ENCODE measurements around the gene MMP20. TPM values are rescaled to one million over a fixed set of nuclear protein-coding genes. Genes with fewer than 3 reads are reported as not detected.

The MMP20 gene
- total RNA-seq, 1 experiment from 2014 or later: not detected

DNA sequence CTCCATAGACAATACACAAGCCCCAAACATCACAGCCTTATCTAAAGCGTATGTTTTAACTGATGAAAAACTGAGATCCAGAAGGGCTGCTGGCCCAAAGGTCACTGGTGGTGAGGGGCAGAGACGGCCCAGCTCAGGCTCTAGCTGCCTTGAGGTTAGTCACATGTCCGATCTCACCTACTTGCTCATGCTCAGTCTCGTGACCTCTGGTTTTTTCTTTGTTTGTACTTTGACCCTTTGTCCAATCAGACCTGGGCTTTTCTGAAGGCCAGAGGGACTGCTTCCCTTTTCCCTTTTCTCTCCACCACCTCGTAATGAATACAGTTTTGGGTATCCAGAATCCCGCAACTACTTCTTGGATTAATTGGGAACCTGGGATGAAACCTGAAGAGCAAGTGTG lies 28.6 kb downstream of the MMP20 start:
- Histone ChIP-seq H3K9me3 (replicated peaks) (no peaks in the 10 kb centered on the region), H3K4me1 (replicated peaks) (peaks cover 26% of the 10 kb centered on the region), H3K27me3 (replicated peaks) (no peaks in the 10 kb centered on the region), H3K36me3 (no peaks in the 10 kb centered on the region), H3K27ac (no peak overlapping the region), H3K4me3 (no peak overlapping the region)
- DNase-seq (ENCODE audit: low read depth in 1 of 2, low spot score in 2 of 2): no peak

DNA sequence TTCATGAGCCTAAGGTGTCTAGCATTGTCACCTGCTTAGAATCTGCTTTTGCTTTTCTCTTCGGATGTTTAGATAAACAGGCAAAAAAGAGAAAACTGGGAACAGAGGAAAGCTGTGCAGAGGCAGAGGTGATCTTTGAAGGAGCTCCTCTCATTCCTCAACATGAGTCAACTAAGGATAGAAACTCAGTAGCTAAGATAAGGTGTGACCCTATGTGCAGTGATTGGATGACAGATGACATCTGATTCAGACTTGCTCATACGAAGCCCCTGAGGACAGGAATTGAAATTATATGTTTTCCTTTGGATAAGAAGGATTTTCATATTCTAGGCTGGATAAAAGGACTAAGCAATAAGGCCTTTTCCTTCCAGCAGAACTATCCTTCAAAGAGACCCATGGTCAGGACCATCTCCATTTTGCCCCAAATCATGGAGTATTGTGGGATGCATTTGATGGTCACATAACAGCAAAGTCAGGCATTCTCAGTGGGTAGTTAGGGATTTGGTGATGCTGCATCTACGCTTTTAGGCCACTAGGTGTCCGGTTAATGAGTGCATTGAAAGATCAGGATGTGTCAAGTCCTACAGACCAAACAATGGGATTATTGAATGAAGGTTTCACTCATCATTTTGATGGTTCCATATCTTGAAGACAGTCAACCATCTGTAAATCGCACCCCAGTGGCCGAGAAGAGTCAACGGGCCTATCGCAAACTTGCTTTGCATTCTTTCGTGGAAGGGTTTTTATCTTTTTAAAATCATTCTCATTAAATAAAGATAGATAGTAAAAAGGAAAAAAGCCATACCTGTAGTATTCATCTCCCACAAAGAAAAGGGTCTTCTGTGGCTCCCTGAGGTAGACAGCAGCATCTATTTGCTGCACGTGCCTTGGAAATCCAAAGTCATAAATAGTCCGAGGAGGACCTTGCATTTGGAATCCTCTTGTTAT lies 32.2 kb downstream of the MMP20 start:
- Histone ChIP-seq H3K36me3 (no peaks in the 10 kb centered on the region), H3K4me3 (no peak overlapping the region), H3K27ac (no peak overlapping the region), H3K4me1 (replicated peaks) (no peaks in the 10 kb centered on the region), H3K9me3 (replicated peaks) (no peaks in the 10 kb centered on the region), H3K27me3 (replicated peaks) (no peaks in the 10 kb centered on the region)
- no peak for DNase-seq (ENCODE audit: low read depth in 1 of 2, low spot score in 2 of 2)

GRCh38 chr11:102592131-102592530 lies 33.0 kb downstream of the MMP20 start:
- no peaks in the 10 kb centered on the region for H3K4me1 ChIP-seq (replicated peaks)
- no peaks in the 10 kb centered on the region for H3K36me3 ChIP-seq
- no peak overlapping the region for H3K4me3 ChIP-seq
- H3K27ac ChIP-seq: no peak overlapping the region
- no peaks in the 10 kb centered on the region for H3K9me3 ChIP-seq (replicated peaks)
- DNase-seq (ENCODE audit: low read depth in 1 of 2, low spot score in 2 of 2): no peak
- H3K27me3 ChIP-seq (replicated peaks): no peaks in the 10 kb centered on the region

DNA sequence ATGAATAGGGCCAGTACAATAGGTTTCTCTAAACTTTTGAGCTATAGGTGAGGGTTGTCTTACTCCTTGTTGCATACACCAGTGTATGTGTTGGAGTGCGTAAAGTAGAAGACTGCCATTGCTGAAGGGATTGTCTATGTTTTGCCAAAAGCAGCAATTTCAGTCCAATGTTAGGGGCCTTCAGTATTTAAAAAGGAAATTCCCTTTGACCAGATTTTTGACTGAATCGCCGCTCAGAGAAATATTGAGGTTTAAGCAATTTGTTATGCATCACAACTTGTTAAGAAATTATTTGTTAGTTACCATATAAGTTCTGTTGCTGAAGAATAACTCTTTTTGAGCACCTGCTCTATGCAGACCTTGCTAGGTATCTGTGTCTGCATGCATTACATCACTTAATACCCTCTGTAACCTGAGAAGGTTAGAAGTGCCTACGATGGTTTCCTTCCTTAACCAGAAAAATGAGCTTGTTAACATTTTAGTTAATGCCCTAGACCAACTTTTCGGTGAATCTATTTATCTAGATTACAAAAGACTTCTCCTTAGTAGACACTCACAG lies 33.9 kb downstream of the MMP20 start:
- Histone ChIP-seq H3K9me3 (replicated peaks) (no peaks in the 10 kb centered on the region), H3K4me1 (replicated peaks) (no peaks in the 10 kb centered on the region), H3K27me3 (replicated peaks) (no peaks in the 10 kb centered on the region), H3K27ac (no peak overlapping the region), H3K36me3 (no peaks in the 10 kb centered on the region), H3K4me3 (no peak overlapping the region)
- DNase-seq (ENCODE audit: low read depth in 1 of 2, low spot score in 2 of 2): no peak

DNA sequence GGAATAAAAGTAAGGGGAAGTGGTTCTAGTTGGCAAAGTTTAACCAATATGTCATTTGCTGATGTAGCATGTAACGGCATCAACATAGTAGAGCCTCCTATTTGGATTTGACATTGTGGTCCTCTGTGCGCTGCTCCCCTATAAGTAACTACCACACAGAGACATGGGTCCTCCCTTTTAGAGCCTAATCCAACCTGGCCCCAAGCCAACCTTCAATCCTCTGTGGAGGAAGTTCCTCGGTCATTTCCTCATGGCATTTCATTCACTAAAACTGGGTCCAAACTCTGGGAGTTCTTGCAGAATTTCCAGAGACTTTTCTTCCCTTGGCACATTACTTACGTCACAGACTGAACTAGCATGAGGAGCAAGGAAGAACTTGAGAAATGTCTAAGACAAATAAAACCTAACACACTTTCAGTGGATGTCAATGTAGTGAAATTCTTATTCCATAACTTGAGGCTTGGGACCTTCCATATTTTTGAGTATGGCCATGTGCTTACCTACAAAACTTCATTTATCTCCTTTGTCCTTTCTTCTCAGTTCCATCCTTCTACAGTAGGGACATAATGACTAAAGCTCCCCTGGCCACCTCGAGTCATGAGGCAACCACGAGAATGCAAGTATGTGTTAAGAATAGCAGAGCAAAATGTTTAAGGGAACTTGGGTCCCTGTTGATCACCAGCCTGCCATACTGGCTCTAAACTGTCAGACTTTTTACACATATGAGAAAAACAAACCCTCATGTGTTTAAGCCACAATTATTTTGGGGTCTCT lies 34.7 kb downstream of the MMP20 start:
- no peak for DNase-seq (ENCODE audit: low read depth in 1 of 2, low spot score in 2 of 2)

DNA sequence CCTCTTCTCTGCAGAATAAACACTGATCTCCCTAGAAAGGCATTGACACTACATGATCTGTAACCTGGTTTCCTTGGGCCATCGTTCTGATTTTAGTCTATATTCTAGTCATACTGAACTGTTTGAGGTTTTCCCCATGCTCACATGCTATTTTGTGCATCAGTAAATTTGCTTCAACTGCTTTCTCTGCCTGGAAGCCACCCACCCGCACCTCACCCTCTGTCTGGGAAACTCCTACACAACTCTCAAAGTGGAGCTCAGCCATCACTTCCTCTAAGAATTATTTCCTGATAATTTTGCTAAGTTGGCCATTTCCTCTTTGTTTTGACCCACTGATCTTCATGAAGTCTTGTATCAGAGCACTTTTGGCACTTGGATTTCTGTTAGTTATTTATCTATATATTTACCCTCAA lies 36.1 kb downstream of the MMP20 start:
- no peaks in the 10 kb centered on the region for H3K27me3 ChIP-seq (replicated peaks)
- no peak overlapping the region for H3K4me3 ChIP-seq
- H3K4me1 ChIP-seq (replicated peaks): no peaks in the 10 kb centered on the region
- DNase-seq (ENCODE audit: low read depth in 1 of 2, low spot score in 2 of 2): no peak
- H3K36me3 ChIP-seq: no peaks in the 10 kb centered on the region
- no peak overlapping the region for H3K27ac ChIP-seq
- no peaks in the 10 kb centered on the region for H3K9me3 ChIP-seq (replicated peaks)

More for the DNA sequence above, 34.7 kb downstream of the MMP20 start:
- Histone ChIP-seq H3K36me3 (no peaks in the 10 kb centered on the region), H3K9me3 (replicated peaks) (no peaks in the 10 kb centered on the region), H3K27me3 (replicated peaks) (no peaks in the 10 kb centered on the region), H3K4me3 (no peak overlapping the region), H3K4me1 (replicated peaks) (no peaks in the 10 kb centered on the region), H3K27ac (no peak overlapping the region)

GRCh38 chr11:102587722-102588121 lies 37.4 kb downstream of the MMP20 start:
- H3K36me3 ChIP-seq: no peaks in the 10 kb centered on the region
- H3K27me3 ChIP-seq (replicated peaks): no peaks in the 10 kb centered on the region
- DNase-seq (ENCODE audit: low read depth in 1 of 2, low spot score in 2 of 2): no peak
- no peak overlapping the region for H3K27ac ChIP-seq
- peaks cover 8% of the 10 kb centered on the region for H3K4me1 ChIP-seq (replicated peaks)
- no peaks in the 10 kb centered on the region for H3K9me3 ChIP-seq (replicated peaks)
- no peak overlapping the region for H3K4me3 ChIP-seq

DNA sequence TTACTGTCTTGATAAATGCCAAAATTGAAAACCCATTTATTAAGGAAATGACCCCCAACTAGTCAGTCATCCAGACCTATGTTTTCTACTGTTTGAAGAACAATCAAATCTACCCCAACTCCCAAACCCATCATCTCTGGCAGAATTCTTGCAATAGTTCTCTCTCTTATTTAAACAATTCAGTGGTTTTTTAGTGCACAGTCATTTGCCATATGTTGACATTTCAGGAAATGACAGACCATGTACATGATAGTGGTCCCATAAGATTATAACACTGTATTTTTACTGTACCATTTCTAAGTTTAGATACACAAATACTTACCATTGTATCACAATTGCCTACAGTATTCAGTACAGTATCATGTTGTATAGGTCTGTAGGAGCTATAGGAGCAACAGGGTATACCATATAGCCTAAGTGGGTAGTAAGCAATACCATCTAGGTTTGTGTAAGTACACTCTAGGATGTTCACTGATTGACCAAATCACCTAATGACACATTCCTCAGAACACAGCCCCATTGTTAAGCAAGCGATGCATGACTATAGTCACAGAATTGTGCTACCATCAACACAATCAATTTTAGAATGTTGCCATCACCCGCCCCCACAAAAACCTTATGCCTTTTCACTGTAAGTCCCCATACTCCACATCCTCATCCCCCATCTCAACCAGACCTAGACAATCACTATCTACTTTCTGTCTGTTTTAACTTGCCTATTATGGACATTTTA lies 41.8 kb downstream of the MMP20 start:
- no peak overlapping the region for H3K27ac ChIP-seq
- H3K36me3 ChIP-seq: no peaks in the 10 kb centered on the region
- no peak overlapping the region for H3K4me3 ChIP-seq
- no peaks in the 10 kb centered on the region for H3K9me3 ChIP-seq (replicated peaks)
- no peak for DNase-seq (ENCODE audit: low read depth in 1 of 2, low spot score in 2 of 2)
- H3K4me1 ChIP-seq (replicated peaks): peaks cover 8% of the 10 kb centered on the region
- no peaks in the 10 kb centered on the region for H3K27me3 ChIP-seq (replicated peaks)

DNA sequence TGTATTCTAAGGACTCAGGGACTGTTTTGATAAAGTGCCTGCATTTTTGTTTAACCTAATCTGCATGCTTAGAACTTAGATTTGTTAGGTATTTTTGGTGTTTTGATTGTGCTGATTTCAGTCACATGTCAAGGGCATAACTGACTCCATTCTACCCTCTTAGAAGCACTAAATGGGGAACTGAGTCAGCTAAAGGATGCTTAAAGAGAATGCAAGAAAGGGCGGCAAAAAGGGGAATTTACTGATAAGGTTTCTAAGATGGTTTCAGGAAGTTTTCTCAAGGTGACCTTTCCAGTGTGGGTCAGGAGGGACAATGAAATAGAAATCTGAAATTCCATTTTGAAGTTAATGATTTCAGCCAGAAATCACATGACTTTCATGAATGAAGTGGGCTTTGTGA lies 43.0 kb downstream of the MMP20 start:
- no peak for DNase-seq (ENCODE audit: low read depth in 1 of 2, low spot score in 2 of 2)
- Histone ChIP-seq H3K4me3 (no peak overlapping the region), H3K27me3 (replicated peaks) (no peaks in the 10 kb centered on the region), H3K9me3 (replicated peaks) (no peaks in the 10 kb centered on the region), H3K36me3 (no peaks in the 10 kb centered on the region), H3K27ac (no peak overlapping the region), H3K4me1 (replicated peaks) (peaks cover 8% of the 10 kb centered on the region)

- no peaks in the 10 kb centered on the region for H3K9me3 ChIP-seq (replicated peaks)
- H3K36me3 ChIP-seq: no peaks in the 10 kb centered on the region
- no peak for DNase-seq (ENCODE audit: low read depth in 1 of 2, low spot score in 2 of 2)
- no peak overlapping the region for H3K4me3 ChIP-seq
- H3K4me1 ChIP-seq (replicated peaks): peaks cover 8% of the 10 kb centered on the region
- no peaks in the 10 kb centered on the region for H3K27me3 ChIP-seq (replicated peaks)
- H3K27ac ChIP-seq: no peak overlapping the region
Observed at GRCh38 chr11:102581066-102581465, 44.1 kb downstream of the MMP20 start.

- no peaks in the 10 kb centered on the region for H3K9me3 ChIP-seq (replicated peaks)
- no peaks in the 10 kb centered on the region for H3K27me3 ChIP-seq (replicated peaks)
- H3K4me1 ChIP-seq (replicated peaks): peaks cover 8% of the 10 kb centered on the region
- no peak for DNase-seq (ENCODE audit: low read depth in 1 of 2, low spot score in 2 of 2)
- no peak overlapping the region for H3K27ac ChIP-seq
- no peak overlapping the region for H3K4me3 ChIP-seq
- no peaks in the 10 kb centered on the region for H3K36me3 ChIP-seq
Observed at GRCh38 chr11:102580185-102580951, 44.8 kb downstream of the MMP20 start.

DNA sequence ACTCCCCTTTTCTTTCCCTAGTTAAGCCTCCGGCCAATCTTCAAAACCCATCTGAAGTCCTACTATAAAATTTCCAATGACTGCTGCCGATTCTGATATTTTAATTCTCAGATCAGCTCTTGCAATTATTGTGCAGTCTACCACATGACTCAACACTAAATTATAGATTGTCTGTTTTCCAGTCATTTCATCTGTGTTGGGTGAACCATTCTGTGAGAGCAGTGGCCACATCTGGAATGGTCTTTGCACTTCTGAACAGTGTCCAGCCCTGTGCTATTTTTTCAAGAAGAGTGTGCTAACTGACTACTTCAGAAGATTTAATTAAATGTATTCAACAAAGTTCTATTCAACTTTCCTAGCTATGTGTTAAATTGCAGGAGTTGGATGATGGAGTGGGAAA lies 47.4 kb downstream of the MMP20 start:
- Histone ChIP-seq H3K4me3 (no peak overlapping the region), H3K9me3 (replicated peaks) (no peaks in the 10 kb centered on the region), H3K36me3 (no peaks in the 10 kb centered on the region), H3K4me1 (replicated peaks) (no peaks in the 10 kb centered on the region; the same call in 1 of the 2 replicates), H3K27ac (no peak overlapping the region), H3K27me3 (replicated peaks) (no peaks in the 10 kb centered on the region)
- DNase-seq (ENCODE audit: low read depth in 1 of 2, low spot score in 2 of 2): no peak

DNA sequence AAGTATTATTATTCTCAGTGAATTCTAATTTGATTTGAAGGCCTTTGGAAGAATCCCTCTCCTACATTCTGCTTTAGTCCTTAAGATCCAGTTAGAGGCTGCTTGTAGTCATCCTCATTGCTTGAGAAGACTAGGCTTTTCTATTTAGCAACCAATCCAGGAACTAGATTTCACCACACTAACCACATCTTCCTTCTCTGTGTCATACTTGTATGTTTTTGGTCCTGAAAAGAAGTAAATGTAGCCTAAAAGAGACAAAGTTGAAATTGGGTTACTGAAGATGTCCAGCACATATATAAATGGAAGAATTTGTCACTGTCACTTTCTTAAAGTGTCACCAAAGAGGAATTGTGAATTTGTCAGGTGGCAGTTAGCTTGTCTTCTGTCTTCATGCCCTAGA lies 48.0 kb downstream of the MMP20 start:
- Histone ChIP-seq H3K27me3 (replicated peaks) (no peaks in the 10 kb centered on the region), H3K27ac (no peak overlapping the region), H3K4me1 (replicated peaks) (peaks cover 4% of the 10 kb centered on the region; the same call in 1 of the 2 replicates), H3K36me3 (no peaks in the 10 kb centered on the region), H3K4me3 (no peak overlapping the region), H3K9me3 (replicated peaks) (no peaks in the 10 kb centered on the region)
- no peak for DNase-seq (ENCODE audit: low read depth in 1 of 2, low spot score in 2 of 2)
